GM23338 (cell line): Measurements from ENCODE around the gene TLNRD1. TPM values are rescaled to one million over a fixed set of nuclear protein-coding genes. Genes with fewer than 3 reads are reported as not detected.

Experiments used
- ATAC-seq: fragments of 200-7000 bp; cut with Tn5 transposase; 3 replicates; pipeline ENCODE4 v1.9.1; 2020
- DNase-seq: peaks from one replicate; pipeline ENCODE4 v3.0.0-alpha.2; 2015; ENCODE audit warnings: low spot score
- H2AFZ ChIP-seq: fragments of 200-600 bp; sonication (generic); 2 replicates; pipeline ENCODE4 v1.8.0; 2016; ENCODE audit warnings: antibody characterized with exemption, mild to moderate bottlenecking, moderate library complexity
- H3F3A ChIP-seq: fragments of 200-600 bp; sonication (generic); replicated peaks from 2 replicates; pipeline ENCODE4 v1.8.0; 2017; ENCODE audit warnings: antibody characterized with exemption, mixed run types, low read depth
- H3K27ac ChIP-seq: fragments of 200-600 bp; sonication (generic); 2 replicates; pipeline ENCODE4 v1.6.1; 2016; ENCODE audit warnings: low read depth
- H3K27me3 ChIP-seq: fragments of 200-600 bp; sonication (generic); 2 replicates; pipeline ENCODE4 v1.8.0; 2016; ENCODE audit warnings: mild to moderate bottlenecking, mixed run types, moderate library complexity; ENCODE audit not compliant: insufficient read depth
- H3K36me3 ChIP-seq: fragments of 200-600 bp; sonication (generic); 2 replicates; pipeline ENCODE4 v1.8.0; 2016; ENCODE audit warnings: mild to moderate bottlenecking; ENCODE audit not compliant: insufficient read depth
- H3K4me1 ChIP-seq: fragments of 200-600 bp; sonication (generic); 2 replicates; pipeline ENCODE4 v1.8.0; 2016; ENCODE audit warnings: mild to moderate bottlenecking, moderate library complexity; ENCODE audit not compliant: insufficient read depth
- H3K4me2 ChIP-seq: fragments of 200-600 bp; sonication (generic); 2 replicates; pipeline ENCODE4 v1.7.1; 2017; ENCODE audit warnings: mixed run types
- H3K4me3 ChIP-seq: fragments of 200-600 bp; sonication (generic); 2 replicates; pipeline ENCODE4 v1.6.1; 2016; ENCODE audit warnings: mixed run types
- H3K79me2 ChIP-seq: fragments of 200-600 bp; sonication (generic); replicated peaks from 2 replicates; pipeline ENCODE4 v1.8.0; 2017; ENCODE audit warnings: mild to moderate bottlenecking; ENCODE audit not compliant: insufficient read depth
- H3K9me2 ChIP-seq: fragments of 200-600 bp; sonication (generic); 2 replicates; pipeline ENCODE4 v1.8.0; 2017; ENCODE audit not compliant: insufficient read depth
- H4K20me1 ChIP-seq: fragments of 200-600 bp; sonication (generic); replicated peaks from 2 replicates; pipeline ENCODE4 v1.8.0; 2017; ENCODE audit warnings: mild to moderate bottlenecking; ENCODE audit not compliant: insufficient read depth
- H3K27ac Mint-ChIP-seq: 2 replicates; pipeline ENCODE4 v1.8.0; 2020; ENCODE audit warnings: inconsistent platforms, mild to moderate bottlenecking, moderate library complexity, mixed read lengths
- H3K27me3 Mint-ChIP-seq: 3 replicates; pipeline ENCODE4 v1.8.0; 2022; ENCODE audit warnings: low read depth, mild to moderate bottlenecking, moderate library complexity, mixed read lengths, inconsistent platforms; ENCODE audit not compliant: insufficient read depth, poor library complexity
- H3K36me3 Mint-ChIP-seq: 3 replicates; pipeline ENCODE4 v1.8.0; 2021; ENCODE audit warnings: low read depth, mild to moderate bottlenecking, inconsistent platforms, moderate library complexity, mixed read lengths
- H3K4me1 Mint-ChIP-seq: 3 replicates; pipeline ENCODE4 v1.8.0; 2020; ENCODE audit warnings: mild to moderate bottlenecking, inconsistent platforms, mixed read lengths
- H3K4me3 Mint-ChIP-seq: 3 replicates; pipeline ENCODE4 v1.8.0; 2021; ENCODE audit warnings: moderate library complexity, mild to moderate bottlenecking, inconsistent platforms, mixed read lengths
- H3K9me3 Mint-ChIP-seq: 3 replicates; pipeline ENCODE4 v1.8.0; 2020; ENCODE audit warnings: moderate library complexity, mild to moderate bottlenecking, inconsistent platforms, mixed read lengths
- CREB1 ChIP-seq: fragments of 250-450 bp; sonication (Bioruptor Pico); IDR thresholded peaks from 2 replicates; pipeline ENCODE4 v1.5.0; 2020; ENCODE audit warnings: low read depth, mild to moderate bottlenecking, moderate library complexity
- CTCF ChIP-seq, 2 experiments: fragments of 200-600 bp in 1 of 2; sonication (generic) in 1 of 2; conservative IDR thresholded peaks; 2 replicates each; pipeline versions ENCODE4 v1.5.1 to v1.6.1; 2016 to 2017; ENCODE audit warnings: antibody characterized with exemption in 2 of 2, low read depth in 2 of 2, mild to moderate bottlenecking in 2 of 2, moderate library complexity in 1 of 2
- ETS1 ChIP-seq: IDR thresholded peaks from 2 replicates; pipeline ENCODE4 v1.6.1; 2016; ENCODE audit warnings: antibody characterized with exemption
- POLR2AphosphoS5 ChIP-seq: IDR thresholded peaks from 2 replicates; pipeline ENCODE4 v1.6.1; 2016; ENCODE audit warnings: antibody characterized with exemption, low read depth
- ZNF462 ChIP-seq: fragments of 250-450 bp; sonication (Bioruptor Pico); IDR thresholded peaks from 2 replicates; pipeline ENCODE4 v1.5.0; 2020; ENCODE audit warnings: mild to moderate bottlenecking, moderate library complexity
- long read RNA-seq: library from polyadenylated mRNA; unstranded; transcript quantifications from one replicate; pipeline ENCODE4 v2.0.0, GENCODE V29; 2020; ENCODE audit not compliant: unreplicated experiment
- polyA plus RNA-seq: library from polyadenylated mRNA; unstranded; fragments of >200 nt; fragmentation: Nextera tagmentation; extraction: Ambion mirVana; gene quantifications from 2 replicates; pipeline ENCODE4 v1.2.1, GENCODE V29; 2016
- total RNA-seq: library from RNA; depleted of rRNA; stranded (reverse); fragments of >200 nt; shearing (Covaris generic); gene quantifications from 2 replicates; pipeline ENCODE4 v1.2.3, GENCODE V29; 2014; rRNA removed

TLNRD1 gene
- total RNA-seq (20.6 and 27.3 TPM in 2 replicates), polyA plus RNA-seq (6.7 and 8.0 TPM in 2 replicates)
- long read RNA-seq = 0 reads

- DNase-seq (peak; percentile 92), ATAC-seq (peak; percentile 55)
- H3K36me3 Mint-ChIP-seq = peaks cover 10% of the 10 kb centered on the region
- Histone ChIP-seq H3F3A (no peaks in the 10 kb centered on the region), H2AFZ (peak within 1 kb of the TSS; percentile 94), H3K79me2 (peaks cover 13% of the 10 kb centered on the region), H3K4me1 (peaks cover 12% of the 10 kb centered on the region), H3K9me2 (no peaks in the 10 kb centered on the region), H4K20me1 (peaks cover 13% of the 10 kb centered on the region; the same call in 1 of the 2 replicates), H3K36me3 (no peaks in the 10 kb centered on the region), H3K4me2 (peak within 1 kb of the TSS; percentile 90), H3K27ac (no peak within 1 kb of the TSS), H3K27me3 (peaks cover 37% of the 10 kb centered on the region), H3K4me3 (peak within 1 kb of the TSS; percentile 86)
- TF ChIP-seq CREB1 (CRISPR knock-in tag) (peak; percentile 66), ZNF462 (CRISPR knock-in tag) (no peak), POLR2AphosphoS5 (peak; percentile 91), CTCF (conservative IDR thresholded peaks at IDR 0.05; ENCODE audit: low read depth in 2 of 2) (no peak), ETS1 (no peak)
- H3K27ac Mint-ChIP-seq = peak within 1 kb of the TSS; percentile 86
- peak within 1 kb of the TSS; percentile 92 for H3K4me3 Mint-ChIP-seq
- H3K27me3 Mint-ChIP-seq = peaks cover 10% of the 10 kb centered on the region
- peaks cover 15% of the 10 kb centered on the region for H3K4me1 Mint-ChIP-seq
- no peaks in the 10 kb centered on the region for H3K9me3 Mint-ChIP-seq
Measured at GRCh38 chr15:81000624-81001151, at the start of gene TLNRD1. Gene TLNRD1 (plus strand): TSS chr15:81000923. CDS start chr15:81002272, 1,349 bp downstream.
